ENCODE data around the gene C1orf35. TPM values are rescaled to one million over a fixed set of nuclear protein-coding genes. Genes with fewer than 3 reads are reported as not detected.

The C1orf35 gene
- total RNA-seq, 1 donor from 2014 or later: 27.7 TPM

Other genes starting within 250 kb of the C1orf35 start
- not detected in 2 replicates for gene WNT9A, start 155.4 kb downstream of the C1orf35 start, total RNA-seq
- gene WNT3A, start 96.3 kb downstream of the C1orf35 start, total RNA-seq: not detected in 2 replicates
- 404 TPM in 2 replicates for gene ARF1, start 20.6 kb downstream of the C1orf35 start, total RNA-seq
- 53.3 and 61.7 TPM in 2 replicates for gene MRPL55, start 6.0 kb upstream of the C1orf35 start, total RNA-seq
- 201 and 202 TPM in 2 replicates for gene GUK1, start 37.0 kb upstream of the C1orf35 start, total RNA-seq
- gene GJC2, start 46.6 kb upstream of the C1orf35 start, total RNA-seq: 0.61 and 0.93 TPM in 2 replicates
- 7.5 and 8.1 TPM in 2 replicates for gene IBA57, start 62.5 kb upstream of the C1orf35 start, total RNA-seq
- 15.0 and 15.2 TPM in 2 replicates for gene OBSCN, start 104.7 kb upstream of the C1orf35 start, total RNA-seq